GM12891 (cell line): ENCODE measurements around the gene CCR7.

Source experiments
- POLR2A ChIP-seq: IDR thresholded peaks from 2 replicates; pipeline ENCODE4 v1.6.1; 2011; ENCODE audit warnings: low read depth, low read length, control low read depth
- POLR2AphosphoS5 ChIP-seq: IDR thresholded peaks from 2 replicates; pipeline ENCODE4 v1.6.1; 2011; ENCODE audit warnings: low read depth, low read length, control low read depth
- POU2F2 ChIP-seq: IDR thresholded peaks from 2 replicates; pipeline ENCODE4 v1.6.1; 2011; ENCODE audit warnings: low read depth, mild to moderate bottlenecking, control low read depth, low read length, moderate library complexity
- TAF1 ChIP-seq: IDR thresholded peaks from 2 replicates; pipeline ENCODE4 v1.6.1; 2011; ENCODE audit warnings: low read depth, low read length, control low read depth

DNA sequence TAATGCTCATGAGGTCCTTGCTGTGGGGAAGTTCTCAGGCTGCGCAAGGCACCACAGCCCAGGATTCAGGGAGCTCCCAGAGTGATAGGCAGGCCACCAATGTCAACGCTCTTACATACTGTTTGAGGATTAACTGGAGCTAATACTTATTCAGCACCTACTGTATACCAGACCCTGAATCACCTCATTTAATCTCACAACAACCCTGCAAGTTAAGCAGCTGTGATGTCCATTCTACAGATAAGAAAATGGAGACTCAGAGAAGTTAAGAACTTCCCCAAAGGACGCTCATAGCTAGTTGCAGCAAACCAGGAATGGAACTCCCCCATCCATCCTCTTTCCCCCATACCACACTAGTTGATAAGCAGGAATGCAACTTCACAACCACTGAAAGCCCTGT lies 25.5 kb upstream of the CCR7 start:
- TF ChIP-seq TAF1 (no peak), POLR2A (no peak), POLR2AphosphoS5 (no peak), POU2F2 (no peak)
